ENCODE results near the gene FUT6. TPM values are rescaled to one million over a fixed set of nuclear protein-coding genes. Genes with fewer than 3 reads are reported as not detected.

FUT6 gene
- total RNA-seq, 4 donors from 2014 or later, result 40.6 to 160 (median 68.9) TPM

- no peaks in the 10 kb centered on the region for H3K36me3 ChIP-seq
- H3K4me1 ChIP-seq, result peaks cover 9 to 40% (median 21%) of the 10 kb centered on the region in 3 donors
- H3K27me3 ChIP-seq, result peaks cover 0 to 42% (median 3%) of the 10 kb centered on the region in 4 donors
- no peak overlapping the region for H3K4me3 ChIP-seq
- intact Hi-C loops (cut with DNase I), result no loop called here
- 76 to 92% methylated on average over 4 to 5 of the region's 5 CpGs for WGBS, 2 donors
- TF ChIP-seq POLR2A (IDR thresholded peaks at IDR 0.05), result no peak
- TF ChIP-seq CTCF (IDR thresholded peaks at IDR 0.05), result no peak
- peak overlapping the region in 1 of 4 donors; percentile 81 for H3K27ac ChIP-seq
- no peak for DNase-seq
- no peaks in the 10 kb centered on the region for H3K9me3 ChIP-seq
Observed at GRCh38 chr19:5806905-5807304, 32.6 kb downstream of the FUT6 start.

GRCh38 chr19:5806133-5806489 lies 33.4 kb downstream of the FUT6 start:
- H3K9me3 ChIP-seq, result no peaks in the 10 kb centered on the region
- no peaks in the 10 kb centered on the region for H3K36me3 ChIP-seq
- peak overlapping the region in 3 of 4 donors; percentile 43 to 61 (median 45) for H3K4me3 ChIP-seq
- H3K4me1 ChIP-seq, result peaks cover 9 to 48% (median 21%) of the 10 kb centered on the region in 3 donors
- intact Hi-C loops (cut with DNase I), result no loop called here
- H3K27ac ChIP-seq, result peak overlapping the region in 3 of 4 donors; percentile 77 to 81 (median 79)
- TF ChIP-seq POLR2A (IDR thresholded peaks at IDR 0.05), result no peak
- peak in 1 of 6 experiments; percentile 1 for TF ChIP-seq CTCF (IDR thresholded peaks at IDR 0.05)
- 56 to 65% methylated on average over 4 of the region's 6 CpGs for WGBS, 2 donors
- peaks cover 0 to 49% (median 3%) of the 10 kb centered on the region in 4 donors for H3K27me3 ChIP-seq
- DNase-seq, result no peak

- Histone ChIP-seq H3K9me3 (no peaks in the 10 kb centered on the region), H3K4me1 (peaks cover 9 to 49% (median 21%) of the 10 kb centered on the region in 3 donors), H3K36me3 (no peaks in the 10 kb centered on the region), H3K27me3 (peaks cover 0 to 55% (median 3%) of the 10 kb centered on the region in 4 donors), H3K27ac (peak overlapping the region; percentile 24 to 81 (median 78)), H3K4me3 (peak overlapping the region in 3 of 4 donors; percentile 43 to 61 (median 45))
- intact Hi-C loops (cut with DNase I), result loop anchor here (2.0 kb wide), 1 partner anchor 87 kb away; no protein-coding TSS in a partner anchor
- WGBS, 2 donors, result 3 to 4% methylated on average over 12 to 18 of the region's 46 CpGs
- peak; percentile 54 to 78 (median 72) for TF ChIP-seq CTCF (IDR thresholded peaks at IDR 0.05)
- no peak for TF ChIP-seq POLR2A (IDR thresholded peaks at IDR 0.05)
- DNase-seq, result no peak
Observed at GRCh38 chr19:5805462-5806132, 33.9 kb downstream of the FUT6 start.

GRCh38 chr19:5804516-5805461 lies 34.7 kb downstream of the FUT6 start, which contains the start of gene NRTN:
Gene NRTN, plus strand, starts transcription at chr19:5805067. Its CDS starts 19,099 bp downstream, at chr19:5824166.
- intact Hi-C loops (cut with DNase I), result loop anchor here (2.0 kb wide), 1 partner anchor 88 kb away; no protein-coding TSS in a partner anchor

More at GRCh38 chr19:5804516-5805461, 34.7 kb downstream of the FUT6 start, which contains the start of gene NRTN:
- Histone ChIP-seq H3K9me3 (no peaks in the 10 kb centered on the region), H3K4me1 (peaks cover 9 to 49% (median 21%) of the 10 kb centered on the region in 3 donors), H3K27ac (peak within 1 kb of the TSS; percentile 24 to 81 (median 78)), H3K4me3 (peak within 1 kb of the TSS in 3 of 4 donors; percentile 43 to 61 (median 45)), H3K36me3 (no peaks in the 10 kb centered on the region), H3K27me3 (peaks cover 0 to 63% (median 3%) of the 10 kb centered on the region in 4 donors)
- TF ChIP-seq CTCF (IDR thresholded peaks at IDR 0.05) (no peak), POLR2A (IDR thresholded peaks at IDR 0.05) (no peak)
- no peak for DNase-seq
- WGBS, 2 donors, result 3 to 11% methylated on average over 7 of the region's 107 CpGs

Data from esophagus squamous epithelium (tissue), 5 donors.